HG02938 (cell line): ENCODE results near the gene ADCY2.

Experiments used
- ATAC-seq: cut with Tn5 transposase; IDR thresholded peaks from one replicate; pipeline ENCODE4 v1.9.1; 2021; ENCODE audit warnings: mild to moderate bottlenecking, moderate library complexity; ENCODE audit not compliant: unreplicated experiment

The ADCY2 gene

GRCh38 chr5:7764452-7764851, 368.5 kb downstream of the ADCY2 start:
- ATAC-seq = no peak

GRCh38 chr5:7770436-7770835, 374.5 kb downstream of the ADCY2 start:
- ATAC-seq = no peak

- ATAC-seq = no peak
Observed at GRCh38 chr5:7772141-7772540, 376.2 kb downstream of the ADCY2 start.

GRCh38 chr5:7773178-7773577, 377.2 kb downstream of the ADCY2 start:
- no peak for ATAC-seq

- no peak for ATAC-seq
Observed at GRCh38 chr5:7776442-7776841, 380.5 kb downstream of the ADCY2 start.

GRCh38 chr5:7779019-7780005, 383.4 kb downstream of the ADCY2 start:
- peak; percentile 63 for ATAC-seq

- ATAC-seq = no peak
Observed at GRCh38 chr5:7781899-7782298, 386.0 kb downstream of the ADCY2 start.

GRCh38 chr5:7784683-7785380, 388.9 kb downstream of the ADCY2 start:
- ATAC-seq = no peak

GRCh38 chr5:7787770-7788169, 391.8 kb downstream of the ADCY2 start:
- no peak for ATAC-seq

- no peak for ATAC-seq
Observed at GRCh38 chr5:7789567-7789966, 393.6 kb downstream of the ADCY2 start.

GRCh38 chr5:7793895-7794294, 398.0 kb downstream of the ADCY2 start:
- ATAC-seq = no peak

GRCh38 chr5:7794311-7794710, 398.4 kb downstream of the ADCY2 start:
- peak; percentile 88 for ATAC-seq

- peak; percentile 27 for ATAC-seq
Observed at GRCh38 chr5:7794823-7795222, 398.9 kb downstream of the ADCY2 start.

GRCh38 chr5:7795306-7795705, 399.4 kb downstream of the ADCY2 start:
- no peak for ATAC-seq

GRCh38 chr5:7801891-7802614, 406.1 kb downstream of the ADCY2 start:
- no peak for ATAC-seq

- ATAC-seq = no peak
Observed at GRCh38 chr5:7802855-7803254, 406.9 kb downstream of the ADCY2 start.

GRCh38 chr5:7803937-7804336, 408.0 kb downstream of the ADCY2 start:
- no peak for ATAC-seq

GRCh38 chr5:7805379-7805778, 409.4 kb downstream of the ADCY2 start:
- ATAC-seq = no peak

- no peak for ATAC-seq
Observed at GRCh38 chr5:7808998-7809397, 413.1 kb downstream of the ADCY2 start.

- ATAC-seq = no peak
Observed at GRCh38 chr5:7811715-7812114, 415.8 kb downstream of the ADCY2 start.

GRCh38 chr5:7813007-7813406, 417.1 kb downstream of the ADCY2 start:
- no peak for ATAC-seq
